Fibroblast of skin of left biceps (primary cell): ENCODE measurements around the gene STIP1.
A peak's percentile ranks its signal among the peaks of the same experiment; 100 is the strongest.

ENCODE experiments used
- DNase-seq, 2 experiments: peaks; one replicate each; pipeline ENCODE4 v3.0.0-alpha.2; 2013; ENCODE audit warnings: low read depth in 2 of 2

The STIP1 gene

GRCh38 chr11:64185693-64186491, at the start of gene STIP1:
Gene STIP1 (plus strand): TSS chr11:64186171. CDS start chr11:64186262, 91 bp downstream.
- peak; percentile 100 for DNase-seq

DNA sequence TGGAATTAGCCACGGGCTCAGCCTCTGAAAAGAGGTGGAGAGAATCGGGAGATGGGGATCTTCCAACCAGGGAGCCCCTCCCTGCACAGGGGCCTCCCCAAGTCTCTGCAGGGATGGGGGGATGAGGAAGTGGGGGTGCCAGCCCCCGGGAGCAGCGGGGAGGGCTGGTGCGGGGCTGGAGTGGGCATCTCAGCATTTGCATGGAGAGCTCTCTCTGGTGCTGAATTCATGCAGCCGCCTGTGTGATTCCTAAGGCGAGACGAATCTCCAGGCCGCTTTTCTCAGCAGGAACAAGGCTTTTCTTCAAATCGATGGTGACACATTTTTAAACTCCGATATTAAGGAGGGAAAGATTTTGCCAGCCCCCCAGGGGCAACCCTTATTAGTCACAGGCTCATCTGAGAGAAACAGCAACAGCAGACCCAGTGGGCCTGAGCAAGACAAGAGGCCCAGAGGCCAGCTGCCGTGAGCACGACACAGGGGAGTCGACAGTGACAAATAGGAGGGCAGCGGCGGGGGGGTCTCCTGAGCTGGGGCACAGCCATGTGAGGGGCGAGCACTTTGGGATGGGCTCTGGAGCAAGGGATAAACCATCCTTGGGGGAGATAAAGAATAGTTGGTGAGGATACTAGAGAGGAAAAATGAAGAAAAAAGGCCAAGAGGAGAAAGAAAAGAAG, 49.1 kb upstream of the STIP1 start:
- no peak for DNase-seq

DNA sequence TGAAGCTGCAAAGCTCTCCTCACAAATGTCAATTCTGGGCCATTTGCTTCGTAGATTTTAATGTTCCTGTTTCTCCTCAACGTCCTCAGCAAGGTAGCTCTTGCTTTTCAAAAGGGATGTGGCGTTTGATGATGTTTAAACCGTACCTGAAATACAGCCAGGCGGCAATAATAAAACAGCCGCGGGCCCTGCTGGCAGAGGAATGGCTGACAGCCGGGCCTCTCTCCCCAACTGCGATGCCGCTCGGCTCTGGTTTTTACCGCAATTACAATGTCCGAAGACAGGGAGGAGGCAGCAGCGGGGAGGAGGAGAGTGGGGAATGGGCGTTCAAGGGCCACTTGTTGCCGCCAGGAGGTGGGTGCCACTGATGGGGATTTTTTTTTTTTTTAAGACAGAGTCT, 47.6 kb upstream of the STIP1 start:
- no peak for DNase-seq

DNA sequence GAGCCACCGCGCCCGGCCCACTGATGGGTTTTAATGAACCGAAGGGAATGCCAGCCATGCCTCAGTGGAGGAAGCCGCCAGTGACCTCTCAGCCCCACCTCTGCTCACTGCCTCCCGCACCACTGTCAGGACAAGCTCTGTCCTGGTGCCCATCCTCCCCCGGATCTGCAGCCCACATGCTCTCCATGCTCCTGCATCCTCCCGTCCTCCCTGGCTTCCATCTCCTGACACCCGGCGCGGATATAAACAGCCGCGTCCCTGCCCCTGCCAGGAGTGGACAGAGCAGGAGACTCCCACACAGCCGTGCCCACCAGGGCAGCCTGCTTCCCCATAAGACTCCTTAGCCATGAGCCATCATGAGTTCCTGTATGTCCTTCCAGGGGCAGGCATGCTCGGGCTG, 46.9 kb upstream of the STIP1 start:
- DNase-seq: no peak

GRCh38 chr11:64140082-64140481, 45.9 kb upstream of the STIP1 start:
- DNase-seq: no peak

GRCh38 chr11:64141081-64141783, 44.7 kb upstream of the STIP1 start:
- no peak for DNase-seq

GRCh38 chr11:64144587-64145472, 41.1 kb upstream of the STIP1 start:
- DNase-seq: no peak

- no peak for DNase-seq
Measured at GRCh38 chr11:64146036-64146955, 39.7 kb upstream of the STIP1 start.

DNA sequence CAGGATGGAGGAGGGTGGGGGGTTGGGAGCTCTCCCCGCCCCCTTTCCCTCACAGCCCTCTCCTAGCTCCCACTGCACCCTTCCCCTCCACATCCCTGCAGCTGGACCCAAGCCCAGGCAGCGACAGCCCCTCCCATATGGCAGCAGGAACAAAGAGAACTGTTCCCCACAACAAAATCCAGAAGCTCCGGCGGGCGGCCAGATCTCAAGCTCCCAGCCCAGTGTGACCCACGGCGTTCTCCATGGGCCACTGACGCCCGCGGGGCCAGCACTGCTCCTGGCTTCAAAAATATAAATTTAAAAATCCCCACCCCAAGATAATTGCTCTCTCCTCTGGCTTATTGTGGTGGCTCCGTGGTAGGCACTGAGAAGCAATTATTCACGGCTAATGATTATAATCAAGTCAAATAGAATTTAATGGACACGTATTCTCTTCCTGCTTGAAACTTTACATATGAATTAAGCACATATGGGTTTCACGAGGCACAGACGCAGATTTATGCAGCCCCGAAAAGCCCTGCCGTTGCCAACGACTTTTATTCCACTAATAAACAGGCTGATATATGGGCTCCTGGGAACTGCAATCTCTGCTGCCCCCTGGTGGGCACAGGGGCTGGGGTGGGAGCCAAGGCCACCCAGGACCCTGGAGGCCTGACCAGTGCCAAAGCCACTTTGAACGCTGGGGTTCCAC, 37.6 kb upstream of the STIP1 start:
- peak; percentile 47 to 56 for DNase-seq

- DNase-seq: no peak
Measured at GRCh38 chr11:64148917-64149617, 36.9 kb upstream of the STIP1 start.

- DNase-seq: no peak
Measured at GRCh38 chr11:64150051-64150450, 35.9 kb upstream of the STIP1 start.

DNA sequence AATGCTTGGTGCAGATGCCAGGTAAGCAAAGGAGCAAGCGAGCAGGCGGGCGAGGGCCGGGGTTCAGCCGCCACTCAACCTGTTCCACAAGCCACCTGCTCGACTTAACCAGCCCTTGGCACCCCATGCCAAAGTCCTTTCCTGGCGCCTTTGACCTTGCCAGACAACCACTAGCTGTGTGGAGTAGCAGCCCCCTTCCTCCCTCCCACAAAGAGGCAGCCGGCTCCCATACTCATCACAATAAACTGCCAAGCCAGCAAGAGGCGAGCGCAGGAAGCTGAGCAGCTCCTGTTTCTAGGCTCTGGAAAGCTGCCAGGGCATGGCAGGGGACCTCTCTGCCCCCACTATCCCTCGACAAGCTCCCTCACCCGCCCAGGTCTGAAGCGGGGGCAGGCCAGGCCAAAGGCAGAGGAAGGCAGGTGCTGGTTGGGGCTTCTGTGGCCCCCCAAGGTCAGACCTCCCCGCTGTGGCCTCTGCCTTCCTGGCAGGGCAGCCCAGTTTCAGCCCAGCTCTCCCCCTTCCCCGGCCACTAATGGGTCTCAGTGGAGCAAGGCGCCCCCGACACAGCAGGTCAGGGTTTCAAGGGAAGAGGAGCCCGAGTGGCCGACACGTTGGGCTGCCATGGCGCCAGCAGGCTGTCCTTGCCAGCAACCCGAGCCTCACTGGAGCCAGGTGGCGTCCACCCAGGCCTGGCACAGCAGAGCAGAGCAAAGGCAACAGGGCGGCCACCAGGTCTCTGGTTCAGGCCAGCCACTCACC, 35.3 kb upstream of the STIP1 start:
- DNase-seq: no peak

GRCh38 chr11:64151337-64151736, 34.6 kb upstream of the STIP1 start:
- no peak for DNase-seq

DNA sequence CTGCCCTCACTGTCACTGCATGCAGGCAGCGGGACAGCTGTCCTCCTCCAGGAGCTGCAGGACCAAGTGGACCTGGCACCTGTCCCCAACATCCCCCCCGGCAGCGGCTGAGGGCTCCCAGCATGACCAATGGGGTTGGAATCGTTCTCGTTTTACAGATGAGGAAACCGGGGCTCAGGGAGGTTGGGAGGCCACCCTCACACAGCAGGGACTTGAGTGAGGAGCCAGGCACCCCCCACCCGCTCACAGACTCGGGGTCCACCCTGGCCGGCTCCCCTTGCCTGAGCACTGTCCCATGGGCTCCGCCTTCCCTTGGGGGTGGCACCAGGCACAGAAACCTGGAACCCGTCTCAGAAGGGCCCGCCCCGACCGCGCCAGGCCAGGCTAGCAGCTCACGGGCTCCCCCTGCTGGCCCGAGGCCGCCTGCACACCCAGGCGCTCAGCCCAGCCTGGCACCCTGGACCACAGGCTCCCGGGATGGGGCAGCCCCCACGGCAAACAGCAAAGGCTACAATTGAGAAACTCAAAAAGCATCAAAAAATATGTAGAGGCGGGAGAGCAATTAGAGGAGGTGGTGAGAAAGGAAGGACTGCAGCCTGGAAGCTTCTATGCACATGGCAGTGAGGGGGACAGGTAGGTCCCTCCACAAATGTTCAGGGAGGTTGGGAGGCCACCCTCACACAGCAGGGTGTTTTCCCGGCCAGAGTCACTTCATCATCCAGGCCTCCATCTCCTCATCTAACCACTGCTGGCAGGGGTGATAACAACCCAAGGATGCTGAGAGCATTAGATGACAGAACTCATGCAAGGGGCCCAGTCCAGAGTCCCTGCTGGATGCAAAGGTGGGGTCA, 32.9 kb upstream of the STIP1 start:
- no peak for DNase-seq

DNA sequence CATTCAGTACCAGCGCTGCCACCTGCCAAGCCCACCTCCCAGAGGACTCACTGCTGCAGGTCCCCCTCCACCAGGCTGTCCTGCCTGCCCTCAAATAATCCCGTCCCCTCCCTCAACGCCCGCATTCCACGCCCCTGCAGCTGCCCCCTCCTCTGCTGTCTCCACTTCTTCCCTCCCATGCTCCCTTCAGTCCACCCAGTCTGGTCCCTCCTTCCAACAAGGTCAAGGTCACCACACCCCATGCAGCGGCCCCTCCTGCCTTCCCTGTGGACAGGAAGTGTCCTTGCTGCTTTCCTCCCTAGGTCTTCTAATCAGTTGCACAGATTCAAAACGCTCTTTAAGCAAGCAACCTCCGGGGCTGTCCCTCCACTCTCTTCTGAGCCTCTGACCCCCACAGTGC, 32.2 kb upstream of the STIP1 start:
- DNase-seq: no peak

DNA sequence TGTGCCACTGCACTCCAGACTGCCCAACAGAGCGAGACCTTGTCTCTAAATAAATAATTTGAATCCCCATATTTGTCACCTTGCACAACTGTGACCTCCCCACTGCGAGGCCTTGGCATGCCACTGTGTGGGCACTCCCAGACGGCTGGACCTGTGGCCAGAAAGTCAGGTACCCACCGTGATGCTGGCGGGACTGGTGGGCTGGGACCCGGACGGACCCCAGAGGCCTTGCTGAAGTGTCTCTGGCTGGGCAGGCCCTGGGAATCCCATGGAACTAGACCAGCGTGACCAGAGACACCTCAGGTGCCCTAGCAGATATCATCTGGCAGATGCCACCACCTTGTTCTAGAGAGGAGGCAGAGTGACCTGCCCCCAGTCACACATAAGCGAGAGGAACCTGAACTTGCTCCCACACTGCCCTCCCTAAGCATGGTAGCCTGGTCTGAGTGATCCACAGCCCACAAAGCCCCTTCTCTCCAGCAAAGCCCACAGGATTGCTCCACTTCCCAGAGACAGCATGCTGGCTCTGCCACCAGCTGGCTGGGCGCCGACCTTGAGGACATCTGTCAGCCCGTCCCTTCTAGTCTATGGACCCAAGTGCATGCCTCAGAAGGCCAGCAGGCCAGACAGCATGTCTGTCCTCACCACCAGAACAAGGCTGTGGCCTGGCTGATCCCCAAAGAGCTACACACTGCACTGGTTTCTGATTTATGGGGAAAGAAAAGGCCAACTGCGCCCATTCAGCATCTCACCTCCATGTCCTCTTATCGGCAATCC, 29.5 kb upstream of the STIP1 start:
- no peak for DNase-seq
